GM23248 (cell line): ENCODE measurements around the gene WWTR1.

Experiments used
- EZH2 ChIP-seq: fragments of 200-600 bp; sonication (generic); IDR thresholded peaks from 2 replicates; pipeline ENCODE4 v1.6.1; 2018; ENCODE audit warnings: antibody characterized with exemption, mild to moderate bottlenecking; ENCODE audit not compliant: insufficient read depth, poor library complexity, severe bottlenecking
- EZH2phosphoT487 ChIP-seq: fragments of 200-600 bp; sonication (generic); IDR thresholded peaks from 2 replicates; pipeline ENCODE4 v1.6.1; 2018; ENCODE audit warnings: antibody characterized with exemption, moderate library complexity, mild to moderate bottlenecking, low read depth; ENCODE audit not compliant: insufficient read depth

DNA sequence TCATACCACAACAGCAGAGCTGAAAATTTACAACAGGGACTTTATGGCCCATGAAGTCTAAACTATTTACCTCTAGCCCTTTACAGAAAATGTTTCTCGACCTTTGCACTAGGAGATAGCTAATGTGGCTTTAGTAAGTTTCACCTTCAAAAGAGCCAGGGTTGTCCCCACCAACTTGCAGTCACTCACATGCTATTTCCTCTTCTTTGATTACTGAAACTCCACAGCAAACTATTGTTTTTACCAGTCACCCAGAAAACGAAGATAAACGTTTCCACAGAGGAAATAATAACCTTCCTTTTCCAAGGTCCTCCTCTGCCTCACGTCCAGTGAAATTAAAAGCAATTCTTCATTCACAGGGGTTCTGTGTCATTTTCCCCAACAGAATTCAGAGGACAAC lies 48.2 kb downstream of the WWTR1 start:
- no peak for TF ChIP-seq EZH2phosphoT487
- no peak for TF ChIP-seq EZH2
